Activated T-cell treated with anti-CD3 and anti-CD28 coated beads, Interleukin-2, amount 50 U/mL, for 1 hour (primary cell): ENCODE results near the gene DCAF6.
"Not testable (repeated sequence)": the region's sequence is repeated elsewhere in the genome, so short reads cannot be mapped to it uniquely, and the experiment has no call there.

Source experiments
- DNase-seq: peaks from one replicate; pipeline ENCODE4 v3.0.0-alpha.2; 2020

Gene DCAF6

GRCh38 chr1:167936068-167936929, at the start of gene DCAF6:
DCAF6 (plus strand) TSS chr1:167936683; CDS start chr1:167936912, 229 bp downstream.
- peak; percentile 96 for DNase-seq

GRCh38 chr1:167887187-167887586, 49.3 kb upstream of the DCAF6 start:
- not testable (repeated sequence) for DNase-seq

- no peak for DNase-seq
These were observed 46.1 kb upstream of the DCAF6 start for GRCh38 chr1:167890400-167890799.

DNA sequence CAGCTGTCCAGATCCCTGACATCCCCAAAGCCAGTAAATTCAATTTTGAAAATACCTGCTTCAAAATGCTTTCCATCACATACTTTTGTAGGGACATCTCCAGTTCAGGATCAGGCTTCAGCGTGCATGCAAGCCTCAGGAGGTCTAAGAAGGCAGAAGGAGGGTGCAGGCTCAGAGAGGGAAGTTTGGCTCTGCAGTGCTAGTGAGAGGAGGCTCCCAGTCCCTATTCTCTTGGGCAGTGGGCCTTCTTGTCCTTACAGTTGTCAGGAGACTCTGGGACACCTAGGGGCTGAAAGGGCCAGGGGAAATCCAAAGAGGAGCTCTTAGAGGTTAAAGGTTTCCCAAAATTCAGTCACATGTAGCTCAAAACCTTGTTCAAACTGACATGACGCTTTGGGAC, 42.7 kb upstream of the DCAF6 start:
- no peak for DNase-seq

GRCh38 chr1:167898578-167899222, 37.8 kb upstream of the DCAF6 start:
- no peak for DNase-seq

GRCh38 chr1:167899253-167899681, 37.2 kb upstream of the DCAF6 start:
- DNase-seq, result no peak

GRCh38 chr1:167900907-167901306, 35.6 kb upstream of the DCAF6 start:
- no peak for DNase-seq

- no peak for DNase-seq
These were observed 31.8 kb upstream of the DCAF6 start for GRCh38 chr1:167904652-167905130.

- DNase-seq, result no peak
These were observed 31.3 kb upstream of the DCAF6 start for GRCh38 chr1:167905182-167905581.

GRCh38 chr1:167905671-167906070, 30.8 kb upstream of the DCAF6 start:
- no peak for DNase-seq

DNA sequence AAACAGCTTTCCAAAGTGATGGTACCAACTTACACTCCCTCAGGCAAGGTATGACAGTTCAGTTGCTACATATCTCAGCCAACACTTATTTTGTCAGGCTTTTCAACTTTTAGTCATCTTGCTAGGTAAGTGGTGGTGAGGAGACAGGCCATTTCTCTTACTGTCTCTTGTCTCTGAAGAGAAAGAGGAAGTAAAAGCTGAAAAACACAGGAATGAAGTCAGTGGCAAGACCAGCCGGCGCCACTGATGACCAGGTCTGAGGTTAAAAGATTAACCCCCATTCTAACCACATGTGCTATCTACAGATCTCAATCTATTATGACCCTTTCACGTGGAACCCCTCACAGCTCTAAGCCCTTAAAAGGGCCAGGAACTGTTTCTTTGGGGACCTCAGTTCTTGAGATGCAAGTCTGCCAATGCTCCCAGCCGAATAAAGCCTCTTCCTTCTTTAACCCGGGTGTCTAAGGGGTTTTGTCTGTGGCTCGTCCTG, 26.7 kb upstream of the DCAF6 start:
- no peak for DNase-seq

DNA sequence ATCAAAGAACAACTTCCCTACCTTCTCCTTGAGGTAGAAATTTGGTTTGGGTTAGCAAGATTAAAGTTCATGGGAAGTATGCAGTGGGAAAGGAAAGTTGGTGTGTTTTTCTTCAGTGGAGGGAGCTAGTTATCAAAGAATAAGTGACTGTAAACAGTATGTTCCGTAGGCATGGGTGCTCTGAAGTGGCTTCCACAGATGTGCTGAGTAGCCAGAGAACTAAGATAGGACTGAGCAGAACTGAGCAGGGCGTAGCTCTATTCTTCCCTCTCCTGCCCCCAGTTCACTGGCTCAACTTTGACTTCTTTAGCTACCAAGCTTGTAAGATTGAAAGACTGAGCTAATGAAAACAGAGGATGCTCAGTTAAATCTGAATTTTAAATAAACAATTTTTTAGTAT, 26.0 kb upstream of the DCAF6 start:
- DNase-seq, result no peak

DNA sequence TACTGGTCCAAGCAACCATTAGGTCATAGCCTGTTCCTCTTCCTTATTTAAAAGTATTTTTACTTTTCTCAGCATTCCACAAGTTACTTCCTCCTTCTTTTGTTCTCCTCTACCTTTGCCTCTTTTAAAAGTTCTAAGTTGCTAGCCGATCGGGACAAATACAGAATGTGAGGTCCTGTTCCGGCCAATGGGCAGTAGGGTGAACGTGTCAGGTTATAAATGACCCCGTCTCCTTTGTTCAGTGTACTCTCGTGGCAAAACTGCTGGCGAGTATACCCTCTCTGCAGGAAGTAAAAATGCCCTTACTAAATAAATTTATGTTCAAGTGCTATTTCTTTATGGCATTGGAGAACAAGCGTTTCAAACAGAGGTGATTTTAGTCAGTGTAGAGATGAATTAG, 25.1 kb upstream of the DCAF6 start:
- DNase-seq, result no peak

DNA sequence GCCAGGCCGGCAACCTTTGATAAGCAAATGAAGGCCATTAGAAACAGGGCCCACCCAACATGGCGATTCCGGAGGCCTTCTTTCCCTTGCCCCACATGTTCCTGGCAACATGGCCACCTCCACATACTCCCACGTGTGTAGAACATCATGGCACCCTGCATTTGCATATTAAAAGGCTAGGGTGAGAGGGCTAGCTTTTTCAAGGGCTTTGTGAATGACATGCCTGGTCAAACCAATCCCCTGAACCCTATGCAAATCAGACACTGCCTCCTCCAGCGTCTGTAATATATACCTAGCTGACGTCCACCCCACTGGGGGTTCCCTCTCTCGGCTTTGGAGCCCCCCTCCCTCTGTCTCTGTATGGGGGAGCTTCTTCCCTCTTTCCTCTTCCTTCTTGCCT, 24.2 kb upstream of the DCAF6 start:
- no peak for DNase-seq

DNA sequence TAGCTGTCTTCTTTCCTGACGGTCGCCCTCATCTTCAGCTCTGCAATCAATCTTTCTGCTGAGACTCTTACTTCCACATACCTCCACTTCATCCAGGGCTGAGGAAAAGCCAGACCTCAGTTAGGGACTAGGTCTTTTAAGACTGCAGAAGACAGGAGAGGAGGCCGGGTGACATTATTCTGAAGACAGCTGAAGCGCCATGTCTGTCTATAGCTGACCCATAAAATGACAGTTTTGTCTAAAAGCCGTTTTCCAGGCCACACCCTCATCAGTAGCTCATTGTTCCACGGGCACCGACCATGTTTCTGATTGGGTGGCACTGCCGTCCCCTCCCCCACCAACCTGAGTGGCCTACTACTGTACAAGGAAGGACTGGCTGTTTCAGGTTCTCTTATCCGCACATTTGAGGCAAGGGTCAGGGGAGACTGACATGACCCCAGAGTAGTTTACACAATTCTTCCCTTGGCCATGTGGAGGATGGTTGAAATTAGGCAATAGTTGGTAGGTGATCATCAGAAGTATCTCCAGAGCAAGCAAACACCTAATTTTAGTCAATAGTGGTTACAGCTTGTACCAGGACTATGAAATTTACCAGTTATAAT, 22.5 kb upstream of the DCAF6 start, which contains the start of gene ADCY10:
Gene ADCY10, minus strand, starts transcription at position 240 of the 602 bp plus-strand sequence. CDS start 8,994 bp downstream, outside the sequence.
- no peak for DNase-seq

GRCh38 chr1:167915569-167915968, 20.9 kb upstream of the DCAF6 start:
- DNase-seq, result no peak

DNA sequence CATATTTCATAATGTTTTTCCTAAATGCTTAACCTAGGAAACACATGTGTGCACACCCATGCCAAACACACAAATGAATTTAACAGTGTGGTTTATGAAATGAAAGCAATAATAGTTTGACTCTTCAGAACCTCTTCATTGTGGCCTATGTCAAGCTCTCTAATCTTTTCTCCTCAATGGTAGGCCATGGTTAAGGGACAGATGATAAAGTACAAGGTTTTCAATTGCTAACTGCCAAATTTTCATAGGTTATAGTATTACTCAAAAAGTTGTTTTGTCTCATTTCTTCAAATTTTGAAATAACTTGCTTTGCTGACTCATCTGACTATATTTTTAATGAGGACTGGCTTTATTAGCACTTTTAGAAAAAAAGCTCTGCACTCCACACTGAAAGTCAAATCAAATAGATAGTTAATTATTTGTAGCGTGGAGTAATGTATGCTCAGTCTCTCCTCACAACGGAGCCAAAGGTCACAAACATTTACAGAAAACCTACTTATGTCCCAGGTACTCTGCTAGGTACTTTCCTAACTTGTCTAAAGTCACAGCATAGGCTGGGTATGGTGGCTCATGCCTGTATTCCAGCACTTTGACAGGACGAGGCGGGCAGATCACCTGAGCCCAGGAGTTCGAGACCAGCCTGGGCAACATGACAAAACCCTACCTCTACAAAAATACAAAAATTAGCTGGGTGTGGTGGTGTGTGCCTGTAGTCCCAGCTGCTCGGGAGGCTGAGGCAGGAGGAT, 19.5 kb upstream of the DCAF6 start:
- DNase-seq, result no peak

DNA sequence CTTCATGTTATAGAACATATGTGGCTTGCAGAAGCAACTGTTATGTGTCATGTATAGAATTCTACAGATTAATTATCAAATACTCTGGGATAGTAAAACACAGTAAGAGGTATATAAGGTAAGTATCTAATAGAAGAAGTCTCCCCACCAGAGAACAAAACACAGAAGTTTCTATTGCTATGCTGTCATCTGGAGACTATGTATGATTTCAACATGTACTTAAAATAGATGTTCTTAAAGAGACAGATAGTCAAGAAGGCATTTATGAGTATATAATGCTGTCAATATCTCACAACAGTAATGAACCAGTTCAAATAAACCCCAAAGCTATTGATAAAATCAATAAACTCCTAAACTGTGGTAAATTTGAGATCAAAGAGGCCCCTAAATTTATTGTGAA, 14.5 kb upstream of the DCAF6 start:
- DNase-seq, result no peak

- no peak for DNase-seq
These were observed 13.8 kb upstream of the DCAF6 start for GRCh38 chr1:167922611-167923074.

DNA sequence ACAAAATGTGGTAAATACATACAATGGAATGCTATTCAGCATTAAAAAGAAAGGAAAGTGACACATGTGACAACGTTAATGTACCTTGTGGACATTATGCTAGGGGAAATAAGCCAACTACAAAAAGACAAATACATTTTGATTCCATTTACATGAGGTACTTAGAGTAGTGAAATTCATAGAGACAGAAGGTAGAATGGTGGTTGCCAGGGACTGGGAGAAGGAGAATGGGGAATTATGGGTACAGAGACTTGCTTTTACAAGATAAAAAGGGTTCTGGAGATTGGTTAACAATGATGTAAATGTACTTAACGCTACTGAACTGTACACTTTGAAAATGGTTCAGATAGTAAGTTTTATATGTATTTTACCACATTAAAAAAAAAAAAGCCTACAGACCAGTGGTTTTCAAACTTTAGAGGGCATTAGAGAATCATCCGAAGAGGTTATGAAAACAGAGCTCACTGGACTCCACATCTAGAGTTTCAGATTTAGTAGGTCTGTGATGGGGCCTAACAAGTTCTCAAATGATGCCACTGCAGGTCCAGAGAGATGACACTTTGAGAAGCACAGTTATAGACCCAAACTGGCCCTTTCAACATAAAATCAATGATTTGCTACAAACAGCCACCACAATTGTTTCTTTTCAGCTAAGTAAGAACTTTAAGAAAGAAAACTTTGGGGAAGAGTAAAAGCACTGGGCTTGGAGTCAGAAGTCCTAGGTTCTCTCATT, 13.0 kb upstream of the DCAF6 start:
- no peak for DNase-seq

GRCh38 chr1:167924102-167924501, 12.4 kb upstream of the DCAF6 start:
- DNase-seq, result no peak
